Hematopoietic multipotent progenitor cell treated with erythropoietin and hydrocortisone succinate and interleukin-3 and kit ligand, for 15 days (in vitro differentiated cells): ENCODE measurements around the gene RNF123.

Source experiments
- DNase-seq: peaks from one replicate; pipeline ENCODE4 v3.0.0-alpha.2; 2015; ENCODE audit warnings: low spot score

The RNF123 gene

GRCh38 chr3:49689046-49689907 is at the start of gene RNF123, which contains the start of gene MST1:
Gene RNF123 (plus strand): TSS chr3:49689557. CDS start chr3:49691166, 1,609 bp downstream.
Gene MST1 (minus strand): TSS chr3:49689474. CDS start chr3:49688691, 783 bp downstream.
- DNase-seq = peak; percentile 88

DNA sequence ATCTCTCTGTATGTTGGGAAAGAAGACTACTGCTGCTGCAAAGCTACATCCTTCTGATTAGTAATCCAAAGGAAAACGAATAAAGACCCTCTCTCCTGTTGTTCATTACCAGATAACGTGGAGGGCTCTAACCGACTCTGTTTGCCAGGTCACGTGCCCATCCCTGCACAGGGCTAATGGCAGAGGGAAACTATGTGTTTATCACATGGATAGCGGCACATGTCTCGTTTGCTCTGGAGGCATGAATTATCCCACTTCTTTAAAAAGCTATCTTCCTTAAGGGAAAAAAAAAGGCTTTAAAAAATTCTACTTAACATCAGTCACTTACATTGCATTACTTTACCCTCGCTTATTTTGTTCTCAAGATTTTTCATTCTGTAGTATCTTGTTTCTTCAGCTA is 48.1 kb upstream of the RNF123 start:
- no peak for DNase-seq

DNA sequence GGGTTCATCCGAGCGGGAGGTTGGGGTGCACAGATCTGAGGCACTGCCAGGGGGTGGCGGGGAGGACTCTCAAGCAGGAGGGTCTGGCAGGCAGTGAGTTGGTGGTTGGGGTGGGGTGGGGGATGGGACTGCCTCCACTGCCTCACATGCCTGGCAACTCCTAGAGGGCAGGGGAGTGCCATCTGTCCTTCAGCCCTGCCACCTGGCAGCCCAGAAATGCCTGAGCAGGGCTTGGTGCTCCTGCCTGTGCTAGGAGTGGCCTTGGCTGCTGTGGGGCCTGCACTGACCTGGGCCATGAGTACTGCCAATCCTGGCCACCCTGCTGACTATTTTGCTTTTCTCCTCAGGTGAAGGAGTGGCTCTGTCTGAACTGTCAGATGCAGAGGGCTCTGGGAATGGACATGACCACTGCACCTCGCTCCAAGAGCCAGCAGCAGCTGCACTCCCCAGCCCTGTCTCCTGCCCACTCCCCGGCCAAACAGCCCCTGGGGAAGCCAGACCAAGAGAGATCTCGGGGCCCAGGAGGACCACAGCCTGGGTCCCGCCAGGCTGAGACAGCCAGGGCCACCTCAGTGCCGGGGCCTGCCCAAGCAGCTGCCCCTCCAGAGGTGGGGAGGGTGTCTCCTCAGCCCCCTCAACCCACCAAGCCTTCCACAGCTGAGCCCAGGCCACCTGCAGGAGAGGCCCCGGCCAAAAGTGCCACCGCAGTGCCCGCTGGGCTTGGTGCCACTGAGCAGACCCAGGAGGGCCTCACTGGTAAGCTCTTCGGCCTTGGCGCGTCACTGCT is 47.2 kb upstream of the RNF123 start:
- no peak for DNase-seq

DNA sequence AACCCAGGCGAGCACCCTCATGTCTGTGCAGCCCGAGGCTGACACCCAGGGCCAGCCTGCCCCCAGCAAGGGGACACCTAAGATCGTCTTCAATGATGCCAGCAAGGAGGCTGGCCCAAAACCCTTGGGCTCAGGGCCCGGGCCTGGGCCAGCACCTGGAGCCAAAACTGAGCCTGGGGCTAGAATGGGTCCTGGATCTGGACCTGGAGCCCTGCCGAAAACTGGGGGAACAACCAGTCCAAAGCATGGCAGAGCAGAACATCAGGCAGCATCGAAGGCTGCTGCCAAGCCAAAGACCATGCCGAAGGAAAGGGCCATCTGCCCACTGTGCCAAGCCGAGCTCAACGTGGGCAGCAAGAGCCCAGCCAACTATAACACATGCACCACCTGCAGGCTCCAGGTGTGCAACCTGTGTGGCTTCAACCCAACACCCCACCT is 46.6 kb upstream of the RNF123 start:
- DNase-seq = no peak

GRCh38 chr3:49644684-49645083 is 44.7 kb upstream of the RNF123 start:
- DNase-seq = no peak

DNA sequence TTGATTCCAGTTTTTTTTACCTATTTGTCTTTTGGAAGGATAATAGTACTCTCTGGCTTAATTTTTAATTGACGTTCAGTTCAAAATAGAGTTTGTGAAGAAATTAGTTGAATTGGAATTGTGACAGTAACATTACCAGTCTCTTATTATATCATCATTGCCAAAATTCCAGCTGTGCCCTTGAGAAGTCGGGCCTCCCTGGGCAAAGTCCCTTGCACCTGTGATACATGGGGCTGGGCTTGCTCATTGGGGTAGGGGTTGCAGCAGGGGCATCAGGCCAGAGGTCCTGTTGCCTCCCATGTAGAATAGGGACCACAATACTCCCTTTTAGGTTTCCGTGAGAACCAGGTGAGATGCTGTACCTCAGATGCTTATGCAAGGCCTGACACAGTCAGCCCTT is 43.1 kb upstream of the RNF123 start:
- no peak for DNase-seq

- DNase-seq = no peak
Observed at GRCh38 chr3:49647741-49648140, 41.6 kb upstream of the RNF123 start.

DNA sequence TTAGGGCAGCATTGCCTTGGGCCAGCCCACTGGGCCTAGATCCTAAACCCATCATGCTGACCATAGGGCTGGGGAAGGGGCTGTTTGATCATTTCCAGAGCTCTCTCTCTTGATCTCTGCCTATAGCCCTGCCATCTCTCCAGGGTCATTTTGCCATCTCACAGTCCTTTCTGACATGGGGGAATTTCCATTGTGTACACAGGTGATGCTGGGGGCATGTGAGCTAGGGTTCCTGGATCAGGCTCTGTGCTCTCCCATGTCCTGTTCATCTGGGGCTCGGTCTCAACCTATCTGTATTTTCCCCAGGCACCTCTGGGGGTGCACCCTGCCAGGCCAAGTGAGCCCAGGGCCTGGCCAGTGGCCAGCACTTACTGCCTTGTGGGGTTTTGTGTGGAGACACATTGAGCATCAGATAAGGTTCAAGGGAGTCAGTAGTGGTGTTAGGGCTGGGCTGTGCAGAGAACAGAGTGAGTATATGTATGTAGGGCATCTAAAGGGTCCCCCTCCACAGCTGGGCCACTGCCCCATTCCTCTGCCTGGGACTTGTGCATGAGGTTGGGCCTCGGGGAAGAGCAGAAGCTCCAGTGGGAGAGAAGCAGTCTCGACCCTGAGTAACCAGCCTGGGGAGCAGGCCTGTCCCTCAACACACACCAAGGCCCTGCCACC is 40.9 kb upstream of the RNF123 start:
- DNase-seq = peak; percentile 69

DNA sequence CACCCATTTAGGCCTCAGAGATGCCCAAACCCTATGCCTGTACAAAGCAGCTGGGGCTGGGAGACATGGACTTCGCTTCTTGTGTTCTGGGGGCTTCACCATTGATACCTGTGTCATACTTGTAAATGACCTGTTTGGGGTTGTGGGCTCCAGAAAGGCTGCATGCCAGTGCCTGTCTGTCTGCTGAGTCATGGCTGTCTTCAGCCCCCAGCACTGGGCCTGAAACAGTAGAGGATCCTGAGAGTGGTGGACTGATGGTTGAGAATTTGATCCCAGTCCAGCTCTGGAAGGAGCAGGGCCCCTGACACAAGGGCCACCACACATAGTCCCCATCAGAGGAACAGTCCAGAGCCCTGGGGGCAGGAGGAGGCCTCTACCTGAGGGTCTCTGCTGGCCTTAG is 39.8 kb upstream of the RNF123 start:
- DNase-seq = no peak

- no peak for DNase-seq
Observed at GRCh38 chr3:49650177-49650576, 39.2 kb upstream of the RNF123 start.

- no peak for DNase-seq
Observed at GRCh38 chr3:49650637-49651036, 38.7 kb upstream of the RNF123 start.

DNA sequence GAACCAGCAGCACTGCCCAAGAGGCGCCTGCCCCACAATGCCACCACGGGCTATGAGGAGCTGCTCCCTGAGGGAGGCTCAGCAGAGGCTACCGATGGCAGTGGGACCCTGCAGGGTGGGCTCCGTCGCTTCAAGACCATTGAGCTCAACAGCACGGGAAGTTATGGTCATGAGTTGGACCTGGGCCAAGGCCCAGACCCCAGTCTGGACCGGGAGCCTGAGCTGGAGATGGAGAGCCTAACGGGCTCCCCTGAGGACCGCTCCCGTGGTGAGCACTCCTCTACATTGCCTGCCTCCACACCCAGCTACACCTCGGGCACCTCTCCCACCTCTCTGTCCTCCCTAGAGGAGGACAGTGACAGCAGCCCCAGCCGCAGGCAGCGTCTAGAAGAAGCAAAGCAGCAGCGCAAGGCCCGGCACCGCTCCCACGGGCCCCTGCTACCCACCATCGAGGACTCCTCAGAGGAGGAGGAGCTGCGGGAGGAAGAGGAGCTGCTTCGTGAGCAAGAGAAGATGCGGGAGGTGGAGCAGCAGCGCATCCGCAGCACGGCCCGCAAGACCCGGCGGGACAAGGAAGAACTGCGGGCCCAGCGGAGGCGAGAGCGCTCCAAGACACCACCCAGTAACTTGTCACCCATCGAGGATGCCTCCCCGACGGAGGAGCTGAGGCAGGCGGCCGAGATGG is 37.0 kb upstream of the RNF123 start:
- DNase-seq = no peak

DNA sequence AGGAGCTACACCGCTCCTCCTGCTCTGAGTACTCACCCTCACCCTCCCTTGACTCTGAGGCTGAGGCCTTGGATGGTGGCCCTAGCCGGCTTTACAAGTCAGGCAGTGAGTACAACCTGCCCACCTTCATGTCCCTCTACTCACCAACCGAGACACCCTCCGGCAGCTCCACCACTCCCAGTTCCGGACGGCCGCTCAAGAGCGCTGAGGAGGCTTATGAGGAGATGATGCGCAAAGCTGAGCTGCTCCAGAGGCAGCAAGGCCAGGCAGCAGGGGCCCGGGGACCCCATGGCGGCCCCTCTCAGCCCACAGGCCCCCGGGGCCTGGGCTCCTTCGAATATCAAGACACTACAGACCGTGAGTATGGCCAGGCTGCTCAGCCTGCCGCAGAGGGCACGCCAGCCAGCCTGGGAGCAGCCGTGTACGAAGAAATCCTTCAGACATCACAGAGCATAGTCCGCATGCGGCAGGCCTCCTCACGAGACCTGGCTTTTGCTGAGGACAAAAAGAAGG is 36.4 kb upstream of the RNF123 start:
- no peak for DNase-seq

- no peak for DNase-seq
Observed at GRCh38 chr3:49653621-49654020, 35.7 kb upstream of the RNF123 start.

GRCh38 chr3:49654176-49654825 is 35.1 kb upstream of the RNF123 start:
- no peak for DNase-seq

DNA sequence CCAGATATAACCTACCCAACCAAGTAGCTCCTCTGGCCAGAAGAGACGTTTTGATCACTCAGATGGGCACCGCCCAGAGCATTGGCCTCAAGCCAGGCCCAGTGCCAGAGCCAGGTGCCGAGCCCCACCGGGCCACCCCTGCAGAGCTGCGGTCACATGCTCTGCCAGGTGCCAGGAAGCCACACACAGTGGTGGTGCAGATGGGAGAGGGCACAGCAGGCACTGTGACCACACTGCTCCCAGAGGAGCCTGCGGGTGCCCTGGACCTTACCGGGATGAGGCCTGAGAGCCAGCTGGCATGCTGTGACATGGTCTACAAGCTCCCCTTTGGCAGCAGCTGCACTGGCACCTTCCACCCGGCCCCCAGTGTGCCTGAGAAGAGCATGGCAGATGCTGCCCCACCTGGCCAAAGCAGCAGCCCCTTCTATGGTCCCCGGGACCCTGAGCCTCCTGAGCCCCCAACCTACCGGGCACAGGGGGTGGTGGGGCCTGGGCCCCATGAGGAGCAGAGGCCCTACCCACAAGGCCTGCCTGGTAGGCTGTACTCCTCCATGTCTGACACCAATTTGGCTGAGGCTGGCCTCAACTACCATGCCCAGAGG is 34.3 kb upstream of the RNF123 start:
- no peak for DNase-seq

GRCh38 chr3:49655731-49656285 is 33.5 kb upstream of the RNF123 start:
- DNase-seq = no peak

GRCh38 chr3:49656541-49657112 is 32.7 kb upstream of the RNF123 start:
- no peak for DNase-seq

DNA sequence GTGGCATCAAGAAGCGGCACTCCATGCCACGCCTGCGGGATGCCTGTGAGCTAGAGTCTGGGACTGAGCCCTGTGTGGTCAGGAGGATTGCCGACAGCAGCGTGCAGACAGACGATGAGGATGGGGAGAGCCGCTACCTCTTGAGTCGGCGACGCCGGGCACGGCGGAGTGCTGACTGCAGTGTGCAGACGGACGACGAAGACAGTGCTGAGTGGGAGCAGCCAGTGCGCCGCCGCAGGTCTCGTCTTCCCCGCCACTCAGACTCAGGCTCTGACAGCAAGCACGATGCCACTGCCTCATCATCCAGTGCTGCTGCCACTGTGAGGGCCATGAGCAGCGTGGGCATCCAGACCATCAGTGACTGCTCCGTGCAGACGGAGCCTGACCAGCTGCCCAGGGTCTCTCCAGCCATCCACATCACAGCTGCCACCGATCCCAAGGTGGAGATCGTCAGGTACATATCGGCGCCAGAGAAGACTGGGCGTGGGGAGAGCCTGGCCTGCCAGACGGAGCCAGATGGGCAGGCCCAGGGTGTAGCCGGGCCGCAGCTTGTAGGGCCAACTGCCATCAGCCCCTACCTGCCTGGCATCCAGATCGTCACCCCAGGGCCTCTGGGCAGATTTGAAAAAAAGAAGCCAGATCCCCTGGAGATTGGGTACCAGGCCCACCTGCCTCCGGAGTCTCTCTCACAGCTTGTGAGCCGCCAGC is 32.0 kb upstream of the RNF123 start:
- DNase-seq = no peak
